NCI-H1048 (cell line): ENCODE results near the gene PEX19.

Experiments used
- DNase-seq: peaks from one replicate; lab custom pipeline; 2025; lab: John Stamatoyannopoulos, UW

The PEX19 gene

DNA sequence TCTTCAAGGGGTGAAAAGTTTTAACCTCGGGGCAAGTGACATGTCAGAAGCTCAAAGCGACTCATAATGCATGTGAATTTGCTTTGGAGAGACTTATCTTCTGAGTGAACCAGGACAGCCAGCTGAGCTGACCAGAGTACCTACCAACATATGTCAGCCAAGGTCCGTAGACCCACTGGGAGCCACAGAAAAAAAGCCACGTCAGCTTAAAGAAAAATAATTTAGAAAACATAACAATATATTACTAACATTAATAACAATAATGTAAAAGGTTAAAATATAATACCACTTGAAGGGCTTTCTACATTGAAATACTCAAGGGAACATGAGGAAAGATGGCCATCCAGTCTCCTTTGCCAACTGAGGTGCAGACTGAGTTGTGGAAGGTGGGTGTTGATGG, 6.9 kb downstream of the PEX19 start:
- DNase-seq = no peak

DNA sequence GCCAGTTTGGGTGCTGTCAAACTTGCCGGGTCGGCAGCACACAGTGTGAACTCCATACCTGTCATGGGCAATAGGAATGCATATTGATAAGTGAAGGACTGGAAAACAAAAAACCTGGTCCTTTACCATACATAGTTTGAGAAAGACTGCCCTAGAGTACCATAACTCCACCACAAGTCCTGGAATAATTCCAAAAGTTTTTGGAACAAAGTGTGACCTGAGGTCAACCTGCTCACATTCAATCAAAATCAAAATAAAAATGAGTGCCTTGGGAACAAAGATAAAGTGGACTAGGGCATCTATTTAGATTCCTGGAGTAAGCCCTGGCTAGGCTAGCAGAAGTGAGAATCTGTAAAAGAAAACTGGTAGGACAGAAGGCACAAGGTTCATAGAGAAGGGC, 7.6 kb downstream of the PEX19 start:
- no peak for DNase-seq

DNA sequence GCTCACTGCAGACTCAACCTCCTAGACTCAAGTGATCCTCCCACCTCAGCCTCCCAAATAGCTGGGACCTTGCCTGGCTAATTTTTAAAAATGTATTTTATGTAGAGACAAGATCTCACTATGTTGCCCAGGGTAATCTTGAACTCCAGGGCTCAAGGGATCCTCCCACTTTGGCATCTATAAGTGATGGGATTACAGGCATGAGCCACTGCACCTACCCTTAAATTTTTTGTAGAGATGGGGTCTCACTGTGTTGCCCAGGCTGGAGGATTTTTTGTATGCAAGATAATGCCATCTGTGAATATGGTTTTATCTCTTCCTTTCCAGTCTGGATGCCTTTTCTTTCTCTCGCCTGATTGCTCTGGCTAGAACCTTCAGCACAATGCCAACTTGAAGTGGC, 13.9 kb downstream of the PEX19 start:
- DNase-seq = no peak

DNA sequence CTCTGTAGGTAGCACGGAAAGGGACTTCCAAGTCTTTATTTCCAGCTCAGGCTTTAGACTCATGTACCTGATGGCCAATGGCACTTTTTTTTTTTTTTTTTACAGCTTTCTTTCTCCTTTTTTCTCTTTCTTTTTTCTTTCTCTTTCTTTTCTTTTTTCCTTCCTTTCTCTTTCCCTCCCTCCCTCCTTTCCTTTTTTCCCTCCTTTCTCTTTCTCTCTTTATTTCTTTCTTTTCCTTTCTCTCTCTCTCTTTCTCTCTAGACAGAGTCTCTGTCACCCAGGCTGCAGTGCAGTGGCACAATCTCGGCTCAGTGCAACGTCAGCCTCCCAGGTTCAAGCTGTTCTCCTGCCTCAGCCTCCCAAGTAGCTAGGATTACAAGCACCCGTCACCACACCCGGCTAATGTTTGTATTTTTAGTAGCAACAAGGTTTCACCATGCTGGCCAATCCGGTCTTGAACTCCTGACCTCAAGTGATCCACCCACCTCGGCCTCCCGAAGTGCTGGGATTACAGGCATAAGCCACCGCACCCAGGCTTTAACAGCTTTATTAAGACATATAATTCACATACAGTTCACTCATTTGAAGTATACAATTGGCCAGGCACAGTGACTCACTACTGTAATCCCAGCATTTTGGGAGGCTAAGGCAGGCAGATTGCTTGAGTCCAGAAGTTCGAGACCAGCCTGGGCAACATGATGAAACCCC, 17.5 kb downstream of the PEX19 start:
- DNase-seq = no peak

DNA sequence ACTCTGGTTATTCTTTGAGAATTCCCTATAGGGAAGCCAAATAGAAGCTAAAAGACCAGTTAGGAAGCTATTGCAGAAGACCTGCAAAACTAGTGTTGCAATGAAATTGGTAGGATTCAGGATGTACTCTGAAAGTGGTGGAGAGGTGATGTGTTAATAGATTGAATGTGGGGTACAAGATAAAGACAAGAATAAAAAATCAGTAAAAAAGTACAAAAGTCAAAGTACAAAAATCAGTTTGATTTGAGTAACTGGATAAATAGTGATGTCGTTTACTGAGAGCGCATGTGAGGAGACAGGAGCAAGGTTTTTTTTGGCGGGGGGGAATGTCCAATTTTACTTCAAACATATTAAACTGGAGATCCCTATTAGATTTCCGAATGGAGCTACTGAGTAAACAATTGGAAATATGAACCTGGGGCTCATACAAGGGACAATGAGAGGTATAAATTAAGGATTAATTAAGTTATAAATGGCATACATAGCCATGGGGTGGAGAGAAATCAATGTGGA, 20.1 kb downstream of the PEX19 start:
- no peak for DNase-seq

DNA sequence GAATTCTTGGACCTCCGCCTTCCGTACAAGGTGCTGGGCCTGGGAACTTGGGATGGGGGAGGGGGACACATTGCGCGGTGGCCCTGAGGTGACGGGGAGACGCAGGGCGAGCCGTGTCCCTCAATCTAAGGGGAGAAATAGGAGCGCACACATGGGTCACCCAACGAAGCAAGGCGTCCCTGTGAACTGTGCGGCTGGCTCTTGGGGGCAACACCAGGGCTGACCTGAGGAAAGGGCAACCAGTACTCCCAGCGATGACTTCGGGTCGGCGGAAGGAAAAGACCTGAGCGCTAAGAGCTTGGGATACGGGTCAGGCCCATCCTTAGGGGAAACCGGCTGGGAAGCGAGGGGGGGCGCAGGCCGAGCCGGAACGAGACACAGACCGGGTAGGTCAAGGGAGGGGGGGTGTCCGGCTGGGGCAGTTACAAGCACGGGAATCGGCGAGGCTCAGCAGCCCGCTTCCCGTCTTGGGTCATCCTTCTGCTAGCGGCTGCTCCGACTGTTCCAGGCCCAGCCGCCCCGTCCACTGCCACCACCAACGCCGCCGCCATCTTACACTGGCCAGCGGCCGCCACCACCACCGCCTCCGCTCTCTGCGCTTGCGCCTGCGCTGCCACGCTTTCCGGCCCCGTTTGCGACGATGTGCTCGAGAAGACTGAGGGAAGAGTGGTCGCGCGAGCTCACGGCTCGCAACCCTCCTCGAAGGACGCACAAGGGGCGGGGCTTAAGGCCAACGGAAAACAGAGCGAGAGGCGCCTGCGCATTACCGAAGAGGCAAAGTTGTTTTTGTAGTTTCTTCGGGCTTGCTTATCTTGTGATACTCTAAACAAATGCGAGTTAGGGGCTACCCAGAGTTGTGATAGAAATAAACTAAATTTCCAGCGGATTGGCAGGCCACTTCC, 22.8 kb downstream of the PEX19 start, which contains the start of gene DCAF8:
Gene DCAF8, minus strand, starts transcription at position 657 of the 902 bp plus-strand sequence. CDS start 18,541 bp downstream, outside the sequence.
- DNase-seq = peak; percentile 98

DNA sequence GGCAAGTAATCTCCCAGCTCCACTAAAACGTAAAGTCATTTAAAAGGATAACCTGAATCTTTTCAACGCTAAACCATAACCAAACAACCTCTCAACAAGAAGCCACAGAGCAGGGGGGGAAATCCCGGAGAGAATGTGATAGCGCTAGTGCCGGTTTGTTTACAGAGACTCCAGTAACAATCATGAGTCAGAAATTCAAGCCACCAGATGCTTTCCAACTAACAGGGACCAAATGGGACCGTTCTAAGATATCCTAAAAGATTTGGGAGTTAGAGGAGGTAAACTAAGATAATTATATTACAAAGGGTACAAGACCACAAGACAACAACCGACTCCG, 23.4 kb downstream of the PEX19 start:
- peak; percentile 14 for DNase-seq

DNA sequence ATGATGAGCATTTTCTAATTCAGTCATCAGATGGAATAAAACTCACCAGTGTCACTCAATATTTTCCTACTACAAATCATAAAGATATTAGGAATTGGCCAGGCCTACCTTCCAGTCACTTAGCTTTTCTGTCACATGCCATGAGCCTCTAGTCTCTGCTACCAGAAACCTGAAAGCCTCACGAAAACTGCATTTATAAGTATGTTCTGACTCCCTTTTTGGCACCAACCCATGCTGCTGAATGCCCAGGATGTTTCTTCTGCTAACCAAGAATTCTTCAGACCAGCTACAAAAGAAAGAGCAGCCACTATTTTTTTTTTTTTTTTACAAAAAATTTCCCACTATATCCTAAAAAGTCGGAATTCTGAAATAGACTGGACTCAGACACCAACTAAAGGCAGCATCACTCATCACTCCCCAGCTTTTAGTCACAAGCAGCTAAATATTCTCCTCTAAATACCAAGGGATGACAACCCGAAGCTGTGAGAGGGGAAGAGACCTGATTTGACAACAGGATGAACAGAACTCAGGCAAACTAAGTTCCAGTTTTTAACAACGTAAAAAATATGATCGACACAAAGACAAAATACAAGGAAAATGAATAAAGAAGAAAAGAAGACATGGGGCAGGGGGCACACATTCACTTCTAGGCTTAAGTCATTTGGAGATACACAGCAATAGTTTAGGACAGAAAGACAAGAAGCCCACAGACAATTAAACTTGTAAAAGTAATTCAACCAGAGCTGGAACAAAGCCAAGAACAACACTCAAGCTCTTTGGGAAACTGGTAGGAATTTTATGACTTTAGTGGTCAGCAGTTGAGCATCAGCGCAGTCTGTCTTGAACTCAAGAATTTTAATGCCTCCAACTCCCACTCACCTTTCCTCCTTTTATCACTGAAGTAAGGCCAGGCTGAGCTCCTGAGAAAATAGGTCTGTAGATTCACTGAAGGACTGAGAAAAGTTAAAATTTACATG, 24.2 kb downstream of the PEX19 start:
- no peak for DNase-seq

DNA sequence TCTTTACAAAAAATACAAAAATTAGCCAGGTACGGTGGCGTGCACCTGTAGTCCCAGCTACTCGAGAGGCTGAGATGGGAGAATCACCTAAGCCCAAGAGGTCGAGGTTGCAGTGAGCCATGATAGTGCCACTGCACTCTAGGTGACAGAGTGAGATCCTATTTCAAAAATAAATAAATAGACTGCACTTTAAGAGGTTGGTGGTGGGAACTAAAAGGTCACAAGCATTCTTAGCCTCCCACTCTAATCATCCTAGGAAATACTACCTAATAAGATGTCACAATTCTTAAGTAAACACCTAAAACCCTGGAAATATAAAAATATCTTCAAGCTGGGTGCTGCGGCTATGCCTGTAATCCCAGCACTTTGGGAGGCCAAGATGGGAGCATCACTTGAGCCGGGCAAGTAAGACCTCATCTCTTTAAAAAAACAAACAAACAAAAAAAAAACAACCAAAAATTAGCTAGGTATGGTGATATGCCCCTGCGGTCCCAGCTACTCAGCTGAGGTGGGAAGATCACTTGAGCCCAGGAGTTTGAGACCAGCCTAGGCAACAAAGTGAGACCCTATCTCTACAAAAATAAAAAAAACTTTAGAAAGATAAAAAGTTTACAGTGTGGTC, 26.6 kb downstream of the PEX19 start:
- no peak for DNase-seq

DNA sequence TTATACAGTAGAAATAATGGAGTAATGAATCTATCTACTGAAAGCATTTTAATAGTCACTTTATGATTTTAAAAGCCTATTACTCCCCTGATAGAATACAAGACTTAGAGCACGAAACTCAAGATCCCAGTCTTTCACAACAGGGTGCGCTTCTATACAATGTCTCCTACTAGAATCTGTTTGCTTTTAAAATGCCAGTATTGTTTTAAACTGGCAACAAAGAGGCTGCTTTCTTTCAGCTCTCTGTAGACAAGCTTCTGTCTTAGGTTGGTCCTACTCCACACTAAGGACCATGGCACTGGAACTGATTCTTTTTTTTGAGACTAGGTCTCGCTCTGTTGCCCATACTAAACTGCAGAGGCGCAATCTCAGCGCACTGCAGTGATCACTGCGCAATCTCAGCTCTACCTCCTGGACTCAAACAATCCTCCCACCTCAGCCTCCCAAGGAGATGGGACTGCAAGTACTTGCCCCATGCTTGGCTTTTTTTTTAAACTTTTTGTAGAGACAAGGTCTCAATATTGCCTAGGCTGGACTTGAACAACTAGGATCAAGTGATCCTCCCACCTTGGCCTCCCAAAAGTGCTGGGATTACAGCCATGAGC, 27.4 kb downstream of the PEX19 start:
- no peak for DNase-seq

DNA sequence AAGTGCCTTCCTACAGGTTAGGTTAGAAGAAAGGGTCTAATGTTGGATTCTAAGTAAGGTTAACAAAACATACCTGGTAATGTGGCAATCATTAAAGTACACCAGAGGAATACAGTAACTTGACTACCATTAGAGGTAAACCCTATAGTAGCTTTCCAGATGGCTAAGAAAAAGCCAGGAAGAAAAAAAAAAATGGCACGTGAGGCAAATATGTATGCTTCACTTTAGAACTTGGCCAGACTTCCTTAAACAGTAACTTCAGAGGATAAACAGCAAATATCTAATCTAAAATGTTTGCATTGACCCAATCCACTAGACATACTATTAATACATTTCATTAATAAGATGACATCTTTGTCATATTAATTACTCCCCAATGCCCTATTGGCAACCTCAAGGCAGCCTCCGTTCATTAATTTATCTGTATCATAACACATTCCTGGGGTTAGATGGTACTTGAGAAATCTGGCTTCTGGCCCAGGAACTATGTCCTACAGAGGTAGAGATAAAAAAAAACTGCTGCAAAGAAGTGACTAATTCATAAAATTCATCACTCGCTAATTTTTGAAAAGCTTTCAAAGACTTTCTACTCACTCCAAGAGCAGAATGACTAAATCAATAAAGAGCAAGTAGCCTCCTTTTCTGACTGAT, 28.4 kb downstream of the PEX19 start:
- DNase-seq = no peak

DNA sequence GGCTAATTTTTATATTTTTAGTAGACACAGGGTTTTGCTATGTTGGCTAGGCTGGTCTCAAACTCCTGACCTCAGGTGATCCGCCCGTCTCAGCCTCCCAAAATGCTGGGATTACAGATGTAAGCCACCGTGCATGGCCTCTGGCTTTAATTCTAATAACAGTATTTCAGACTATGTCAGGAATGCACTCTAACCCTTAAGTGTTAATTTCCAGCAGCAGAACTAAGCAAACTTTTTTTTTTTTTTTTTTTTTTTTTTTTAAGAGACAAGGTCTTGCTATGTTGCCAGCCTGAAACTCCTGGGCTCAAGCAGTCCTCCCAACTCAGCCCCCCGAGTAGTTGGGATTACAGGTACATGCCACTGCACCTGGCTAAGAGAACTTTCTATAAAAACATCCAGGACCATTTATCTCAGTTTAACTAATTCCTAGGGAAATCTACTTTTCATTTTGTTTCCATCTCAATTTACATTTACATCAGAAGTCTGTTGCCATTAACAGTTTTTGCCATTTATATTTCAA, 29.1 kb downstream of the PEX19 start:
- no peak for DNase-seq

DNA sequence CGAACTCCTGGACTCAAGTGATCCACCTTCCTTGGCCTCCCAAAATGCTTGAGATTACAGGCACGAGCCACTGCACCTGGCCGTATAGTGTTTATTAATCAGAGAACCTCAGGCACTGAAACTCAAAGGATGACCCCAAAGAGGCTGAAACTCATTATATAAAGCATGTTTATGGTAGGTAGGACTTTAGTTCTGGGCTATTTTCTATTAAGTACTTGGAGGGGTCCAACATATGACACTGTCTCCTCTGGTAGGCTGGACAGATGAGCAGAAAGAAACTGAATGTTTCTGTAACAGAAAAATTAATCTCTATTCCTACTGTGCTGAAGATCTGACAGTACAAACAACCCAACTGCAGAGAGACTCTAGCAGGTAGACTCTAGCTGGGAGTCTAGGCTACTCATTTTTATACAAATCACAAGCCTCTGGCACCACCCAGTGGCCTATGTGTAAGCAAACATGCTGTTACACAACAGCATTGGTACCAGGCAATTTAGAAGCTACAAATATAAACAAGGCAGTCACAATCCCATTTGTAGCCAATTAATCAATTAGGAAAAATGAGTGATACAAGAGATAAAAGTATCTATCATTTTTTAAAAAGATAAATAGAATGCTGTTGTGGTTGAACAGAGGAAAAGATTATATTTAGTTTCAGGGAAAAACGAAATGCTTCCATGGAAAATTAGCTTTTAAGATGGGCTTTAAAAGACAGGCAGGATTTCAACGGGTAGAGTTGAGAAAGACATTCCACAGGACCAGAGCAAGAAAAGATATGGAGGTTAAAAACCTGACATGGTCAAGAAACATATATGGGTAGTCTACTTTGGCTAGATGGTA, 33.0 kb downstream of the PEX19 start:
- DNase-seq = peak; percentile 24

DNA sequence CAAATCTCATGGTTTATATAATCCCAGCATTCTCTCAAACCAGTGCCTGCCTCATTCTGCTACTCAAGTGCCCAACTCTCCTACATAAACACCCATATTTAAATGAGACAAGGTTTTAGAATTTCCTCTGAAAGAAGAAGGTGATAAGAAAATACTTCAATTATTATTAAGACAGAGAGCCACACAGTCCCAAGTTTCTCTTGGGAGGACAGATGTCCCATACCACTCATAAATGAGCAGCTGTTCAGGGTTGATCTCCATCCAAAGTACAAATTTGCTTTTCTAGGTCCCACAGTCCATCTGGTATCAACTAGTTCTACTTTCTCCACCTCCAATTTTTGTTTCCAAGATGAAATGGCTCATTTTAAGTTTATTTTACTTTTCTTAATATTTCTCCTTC, 33.9 kb downstream of the PEX19 start:
- DNase-seq = no peak

DNA sequence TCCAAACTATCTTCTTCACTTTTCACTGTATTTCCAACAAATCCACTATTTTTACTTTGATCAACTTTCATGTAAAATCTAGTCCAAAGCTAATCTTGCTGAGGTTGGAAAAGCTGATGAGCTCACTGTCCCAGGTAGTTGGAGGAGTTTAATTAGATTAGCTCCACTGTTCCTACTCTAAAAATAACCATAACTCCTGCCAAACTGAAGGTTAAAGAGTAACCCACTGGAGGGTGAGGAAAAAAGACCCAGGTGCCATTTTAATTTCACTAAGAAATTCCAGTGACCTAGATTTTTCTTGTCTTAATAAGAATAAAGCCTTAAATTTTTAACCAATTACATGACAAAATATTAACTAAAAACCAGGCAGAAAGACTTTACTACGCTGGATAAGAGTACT, 37.9 kb downstream of the PEX19 start:
- no peak for DNase-seq

DNA sequence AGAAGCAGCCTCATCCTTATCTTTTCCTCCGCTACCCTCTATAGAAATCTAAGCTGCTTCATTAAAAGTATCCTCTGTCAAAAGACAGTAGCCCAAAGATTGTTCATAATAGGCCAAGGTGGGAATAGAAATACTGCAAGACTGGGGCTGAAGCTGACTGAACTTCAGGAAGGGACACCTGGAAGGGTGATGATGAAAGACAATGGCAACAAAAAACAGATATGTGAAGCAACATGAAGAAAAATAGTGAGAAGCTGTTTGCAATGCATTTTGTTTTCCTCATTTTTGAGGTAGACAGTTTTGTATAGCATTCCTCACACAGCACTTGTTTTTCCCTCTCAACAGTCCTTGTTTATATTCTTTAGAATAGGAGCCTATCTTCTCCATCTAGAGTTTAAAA, 39.5 kb downstream of the PEX19 start:
- DNase-seq = no peak

DNA sequence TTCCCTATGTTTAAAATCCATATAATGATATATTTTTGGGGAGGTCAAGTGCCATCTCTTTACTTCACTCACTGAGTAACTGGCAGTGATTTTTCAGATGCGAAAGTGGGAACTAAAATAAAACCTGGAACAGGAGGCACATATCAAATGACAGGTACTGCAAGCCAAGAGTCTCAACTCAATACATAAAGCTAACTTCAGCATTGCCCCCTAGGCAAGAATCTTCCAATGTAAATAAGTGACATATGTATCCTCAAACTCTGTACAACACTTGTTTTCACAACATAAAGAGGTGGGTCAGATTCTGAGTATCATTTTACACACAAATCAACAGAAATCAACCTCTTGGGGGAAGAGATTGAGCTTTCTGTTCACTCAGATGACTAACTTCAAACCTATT, 40.7 kb downstream of the PEX19 start:
- no peak for DNase-seq

DNA sequence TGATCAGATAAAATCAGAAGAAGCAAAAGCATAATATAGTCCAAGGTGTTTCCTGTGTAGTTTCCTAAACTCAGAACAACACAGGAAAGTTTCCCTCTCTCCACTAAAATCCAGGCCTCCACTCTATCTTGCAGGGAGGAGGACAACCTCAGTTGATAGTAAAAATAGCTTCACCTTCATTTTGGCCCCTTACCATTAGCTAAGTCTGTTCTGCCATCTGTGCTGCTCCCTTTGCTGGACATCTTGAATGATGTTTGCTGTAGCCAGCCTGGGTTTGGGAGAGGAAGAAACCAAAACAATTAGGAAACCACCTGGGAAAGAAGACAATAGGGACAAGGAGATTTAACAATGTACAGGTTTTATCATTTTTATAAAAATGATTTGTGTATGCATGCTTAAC, 41.2 kb downstream of the PEX19 start:
- DNase-seq = no peak

DNA sequence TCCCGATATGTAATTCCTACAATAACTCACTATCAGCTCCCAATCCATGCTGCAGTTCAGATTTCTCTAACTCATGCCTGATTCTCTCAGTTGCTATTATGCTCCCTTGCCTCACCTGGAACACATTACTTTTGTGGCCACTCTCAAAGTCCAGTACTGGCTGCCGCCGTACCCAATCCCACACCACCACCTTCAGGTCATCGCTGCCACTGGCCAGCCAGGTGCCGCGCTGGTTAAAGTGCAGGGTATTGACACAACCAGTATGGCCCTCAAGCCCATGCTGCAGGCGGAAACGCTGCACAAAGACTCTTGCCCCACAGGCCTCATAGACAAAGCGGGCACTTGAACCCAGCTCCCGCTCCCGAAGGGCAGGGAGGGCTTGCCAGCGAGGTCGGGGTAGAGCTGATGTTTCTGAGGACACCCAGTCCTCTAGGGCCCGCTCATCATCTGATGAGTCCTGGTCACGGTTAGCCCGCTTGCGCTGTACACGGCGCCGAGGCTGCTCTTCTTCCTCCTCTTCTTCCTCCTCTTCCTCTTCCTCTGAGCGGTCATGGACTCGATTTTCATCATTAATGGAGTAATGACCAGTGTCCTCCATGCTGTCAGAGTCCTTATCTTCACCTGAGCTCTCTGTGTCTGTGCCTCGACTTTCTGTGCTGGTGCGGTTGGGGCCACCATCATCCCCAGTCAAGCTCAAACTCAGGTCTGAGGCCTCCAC, 45.2 kb downstream of the PEX19 start:
- DNase-seq = no peak
